RWPE1 (cell line): ENCODE results near the gene PASK.
A peak's percentile ranks its signal among the peaks of the same experiment; 100 is the strongest.

Experiments
- CTCF ChIA-PET: fragments of 350-600 bp; sonication (Branson Sonifier 250); formaldehyde crosslinking; extraction: SDS; loops from one replicate; lab custom pipeline; 2021; lab: Yijun Ruan, JAX
- POLR2A ChIA-PET: fragments of 400-600 bp; formaldehyde crosslinking; extraction: SDS; loops from one replicate; lab custom pipeline; 2020; ENCODE audit warnings: antibody characterized with exemption; ENCODE audit not compliant: low non-redundant PET; lab: Yijun Ruan, JAX
- DNase-seq: peaks from one replicate; pipeline ENCODE4 v3.0.0; 2012; ENCODE audit warnings: low spot score
- H3K27ac ChIP-seq: fragments of 450-650 bp; 2 replicates; pipeline ENCODE4 v1.5.1; 2017
- TF ChIP-seq, protein P1 (sequence below): fragments of 450-650 bp; conservative IDR thresholded peaks from 2 replicates; pipeline ENCODE4 v1.5.1; 2017; ENCODE audit warnings: low read depth, mild to moderate bottlenecking

The PASK gene

DNA sequence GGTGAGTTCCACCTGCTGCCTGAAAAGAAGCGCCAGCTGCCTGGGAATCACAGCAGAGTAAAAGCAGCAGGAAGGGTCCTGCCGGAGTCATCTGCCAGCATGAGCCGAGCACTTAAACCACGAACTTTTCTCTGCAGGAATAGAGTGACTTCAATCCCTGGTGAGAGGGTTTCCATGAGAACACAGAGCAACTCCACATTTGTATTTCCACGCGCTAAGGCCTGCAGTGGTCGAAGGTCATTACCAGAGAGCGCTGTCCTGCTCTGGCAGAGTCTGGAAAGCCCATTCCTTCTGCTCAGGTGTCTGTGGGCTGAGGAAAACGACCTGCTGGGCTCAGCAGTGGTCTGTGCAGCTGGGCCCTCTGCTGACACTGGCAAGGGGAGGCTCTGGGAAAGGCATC is 6.7 kb downstream of the PASK start:
- ChIA-PET CTCF (no interaction called here), POLR2A (no interaction called here)
- DNase-seq, result no peak
- no peak overlapping the region for H3K27ac ChIP-seq
- TF ChIP-seq, protein P1, sequence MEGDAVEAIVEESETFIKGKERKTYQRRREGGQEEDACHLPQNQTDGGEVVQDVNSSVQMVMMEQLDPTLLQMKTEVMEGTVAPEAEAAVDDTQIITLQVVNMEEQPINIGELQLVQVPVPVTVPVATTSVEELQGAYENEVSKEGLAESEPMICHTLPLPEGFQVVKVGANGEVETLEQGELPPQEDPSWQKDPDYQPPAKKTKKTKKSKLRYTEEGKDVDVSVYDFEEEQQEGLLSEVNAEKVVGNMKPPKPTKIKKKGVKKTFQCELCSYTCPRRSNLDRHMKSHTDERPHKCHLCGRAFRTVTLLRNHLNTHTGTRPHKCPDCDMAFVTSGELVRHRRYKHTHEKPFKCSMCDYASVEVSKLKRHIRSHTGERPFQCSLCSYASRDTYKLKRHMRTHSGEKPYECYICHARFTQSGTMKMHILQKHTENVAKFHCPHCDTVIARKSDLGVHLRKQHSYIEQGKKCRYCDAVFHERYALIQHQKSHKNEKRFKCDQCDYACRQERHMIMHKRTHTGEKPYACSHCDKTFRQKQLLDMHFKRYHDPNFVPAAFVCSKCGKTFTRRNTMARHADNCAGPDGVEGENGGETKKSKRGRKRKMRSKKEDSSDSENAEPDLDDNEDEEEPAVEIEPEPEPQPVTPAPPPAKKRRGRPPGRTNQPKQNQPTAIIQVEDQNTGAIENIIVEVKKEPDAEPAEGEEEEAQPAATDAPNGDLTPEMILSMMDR, result no peak

DNA sequence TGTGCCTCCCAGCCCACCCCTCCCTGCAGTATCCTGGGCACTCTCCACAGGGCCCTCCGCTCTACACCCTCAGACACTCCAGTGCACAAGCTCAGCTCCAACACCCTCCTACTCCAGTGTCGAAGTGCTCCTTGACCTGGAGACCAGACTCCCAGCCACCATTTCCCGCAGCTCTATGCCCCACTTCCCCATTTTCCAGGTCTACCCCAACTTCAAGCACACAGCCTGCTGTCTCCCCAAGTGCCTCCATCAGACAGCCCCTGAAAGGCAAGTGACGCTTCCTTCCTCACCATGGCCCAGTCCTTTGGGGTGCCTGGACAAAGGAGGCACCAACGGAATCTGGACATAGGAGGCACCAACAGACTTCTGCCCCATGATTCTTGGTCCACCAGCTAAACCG is 7.2 kb downstream of the PASK start:
- POLR2A ChIA-PET, result no interaction called here
- no peak overlapping the region for H3K27ac ChIP-seq
- TF ChIP-seq, protein P1, result no peak
- CTCF ChIA-PET, result no interaction called here
- no peak for DNase-seq

DNA sequence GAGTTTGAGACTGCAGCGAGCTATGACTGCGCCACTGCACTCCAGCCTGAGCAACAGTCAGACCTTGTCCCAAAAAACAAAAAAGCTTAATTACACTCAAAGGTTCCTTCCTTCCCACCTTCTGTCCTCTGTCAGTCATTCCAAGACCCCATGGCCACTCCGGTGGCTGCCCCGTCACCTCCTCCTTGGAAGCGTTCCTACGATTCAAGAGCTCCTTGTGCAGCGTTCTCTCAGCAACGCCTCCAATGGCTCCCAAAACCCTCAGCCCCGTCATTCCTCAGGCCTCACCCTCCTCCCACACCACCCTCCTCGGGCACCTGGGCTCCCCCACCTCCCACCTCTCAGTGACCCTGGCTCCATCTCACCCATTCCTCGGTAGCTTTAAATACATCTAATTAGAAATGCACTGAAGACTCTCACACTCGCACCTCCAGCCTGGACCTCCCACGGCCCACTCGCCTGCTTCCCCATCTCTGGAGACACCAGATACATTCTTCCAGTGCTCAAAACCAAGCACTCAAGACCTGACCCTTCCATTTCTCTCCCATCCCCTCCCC is 8.0 kb downstream of the PASK start:
- peak overlapping the region; percentile 25 for H3K27ac ChIP-seq
- TF ChIP-seq, protein P1, result no peak
- ChIA-PET CTCF (interaction anchor here (0.6 kb wide), 1 partner anchor 283 kb away, joined by 3 read pairs; no protein-coding TSS in a partner anchor), POLR2A (no interaction called here)
- no peak for DNase-seq

DNA sequence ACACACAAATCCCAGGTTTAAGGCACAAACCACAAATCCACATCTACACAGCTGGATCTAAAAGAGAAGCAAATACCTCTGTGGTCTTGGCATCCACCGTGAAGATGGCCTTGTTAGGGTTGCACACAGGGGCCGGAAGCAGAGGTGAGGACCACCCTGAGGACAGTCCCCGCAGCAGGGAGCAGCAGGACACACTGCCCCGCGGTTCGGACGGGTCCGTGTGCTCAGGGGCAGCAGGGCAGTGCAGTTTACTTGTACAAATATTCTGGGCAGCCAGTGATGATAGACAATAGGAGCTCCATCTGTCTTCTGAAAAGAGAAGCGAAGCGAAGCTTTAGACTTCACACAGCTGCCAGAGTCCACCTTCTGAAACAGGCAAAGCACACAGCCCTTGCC is 8.8 kb downstream of the PASK start:
- ChIA-PET POLR2A (no interaction called here), CTCF (interaction anchor here (0.6 kb wide), 1 partner anchor 282 kb away, joined by 3 read pairs; no protein-coding TSS in a partner anchor)
- TF ChIP-seq, protein P1, result no peak
- peak overlapping the region; percentile 25 for H3K27ac ChIP-seq
- no peak for DNase-seq

DNA sequence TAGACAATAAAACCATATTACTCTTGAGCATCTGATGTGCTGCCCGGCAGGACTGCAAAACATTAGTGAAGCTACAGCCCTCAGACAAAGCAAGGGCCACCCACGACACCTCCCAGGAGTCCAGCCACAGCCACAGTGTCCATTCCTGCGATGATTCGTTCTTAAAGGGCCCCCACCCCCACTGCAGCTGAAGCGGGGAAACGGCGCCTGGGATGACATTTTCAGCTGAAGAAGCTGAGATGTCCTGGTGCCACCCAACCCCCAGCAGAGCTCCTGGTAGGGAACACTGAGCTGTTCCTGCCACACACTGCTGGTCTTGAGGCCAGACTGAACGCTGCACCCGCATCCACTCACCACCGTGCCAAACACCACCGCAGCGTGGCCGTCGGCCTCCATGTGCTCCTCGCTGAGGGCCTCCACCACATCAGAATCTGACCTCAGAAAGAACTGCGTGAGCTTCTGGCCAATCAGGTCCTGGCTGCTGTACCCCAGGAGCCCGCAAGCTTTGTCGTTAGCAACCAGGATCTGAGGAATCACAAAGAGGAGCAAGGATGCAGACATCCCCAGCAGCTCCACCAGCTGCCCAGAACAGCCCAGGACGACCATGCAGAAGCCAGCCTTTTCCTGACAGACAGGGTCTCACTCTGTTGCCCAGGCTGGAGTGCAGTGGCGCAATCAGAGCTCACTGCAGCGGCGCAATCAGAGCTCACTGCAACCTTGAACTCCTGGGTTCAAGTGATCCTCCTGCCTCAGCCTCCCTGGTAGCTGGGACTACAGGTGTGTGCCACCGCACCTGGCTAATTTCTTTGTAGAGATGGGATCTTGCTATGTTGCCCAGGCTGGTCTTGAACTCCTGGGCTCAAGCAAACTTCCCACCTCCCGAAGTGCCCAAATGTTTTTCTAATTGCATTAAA is 9.5 kb downstream of the PASK start:
- POLR2A ChIA-PET, result no interaction called here
- peak overlapping the region; percentile 25; the same call in 1 of the 2 replicates for H3K27ac ChIP-seq
- DNase-seq, result no peak
- CTCF ChIA-PET, result no interaction called here
- TF ChIP-seq, protein P1, result no peak

DNA sequence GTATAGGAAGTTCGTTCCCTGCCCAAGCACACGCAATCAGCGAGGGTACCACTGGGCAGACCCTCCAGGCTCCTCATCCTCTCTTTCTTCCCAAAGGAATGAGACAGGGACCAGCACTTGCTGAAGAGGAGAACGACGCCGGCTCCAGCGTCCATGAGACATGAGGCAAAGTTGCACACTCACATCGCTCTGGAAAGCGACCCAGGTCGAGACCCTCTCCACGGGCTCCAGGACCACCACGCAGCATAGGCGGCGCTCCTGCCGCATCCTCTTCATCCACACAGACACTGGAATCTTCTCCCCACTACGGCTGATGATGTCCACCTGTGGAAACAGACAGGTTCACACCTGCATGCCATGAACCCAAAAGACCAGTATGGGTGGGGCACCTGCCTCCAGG is 10.8 kb downstream of the PASK start:
- no peak overlapping the region for H3K27ac ChIP-seq
- TF ChIP-seq, protein P1, result no peak
- no peak for DNase-seq
- ChIA-PET POLR2A (no interaction called here), CTCF (interaction anchor here (0.6 kb wide), 1 partner anchor 364 kb away, joined by 3 read pairs; no protein-coding TSS in a partner anchor)
